A204.1 (cell line): ENCODE measurements around the gene GRHPR.

Experiments
- FAIRE-seq: peaks from 2 replicates; lab custom pipeline; 2012; peaks lifted over from hg19 to GRCh38; lab: Jason Lieb, UNC

The GRHPR gene

GRCh38 chr9:37486256-37486615 is 63.7 kb downstream of the GRHPR start:
- FAIRE-seq, result no peak
